WERI-Rb-1 (cell line): ENCODE measurements around the gene SARS1.

Experiments
- DNase-seq: peaks from one replicate; pipeline ENCODE4 v3.0.0-alpha.2; 2020
- H3K27ac ChIP-seq: fragments of 250-450 bp; sonication (Bioruptor Pico); 2 replicates; pipeline ENCODE4 v1.5.1; 2020; ENCODE audit warnings: mild to moderate bottlenecking, moderate library complexity
- H3K27me3 ChIP-seq: fragments of 250-450 bp; sonication (Bioruptor Pico); 2 replicates; pipeline ENCODE4 v1.5.1; 2021; ENCODE audit warnings: mild to moderate bottlenecking, low read depth, moderate library complexity; ENCODE audit not compliant: insufficient read depth, severe bottlenecking
- H3K36me3 ChIP-seq: fragments of 250-450 bp; sonication (Bioruptor Pico); 2 replicates; pipeline ENCODE4 v1.5.1; 2020; ENCODE audit warnings: mild to moderate bottlenecking, moderate library complexity
- H3K4me3 ChIP-seq: 2 replicates; pipeline ENCODE4 v1.5.1; 2011; ENCODE audit warnings: low read depth, mild to moderate bottlenecking, control low read depth, low read length
- H3K9me3 ChIP-seq: fragments of 250-450 bp; sonication (Bioruptor Pico); 2 replicates; pipeline ENCODE4 v1.5.1; 2021; ENCODE audit warnings: mild to moderate bottlenecking, moderate library complexity; ENCODE audit not compliant: severe bottlenecking
- CTCF ChIP-seq: IDR thresholded peaks from 2 replicates; pipeline ENCODE4 v1.5.1; 2011; ENCODE audit warnings: low read depth, mild to moderate bottlenecking, control low read depth, inconsistent platforms, low read length

Gene SARS1

GRCh38 chr1:109181085-109181806, 32.5 kb upstream of the SARS1 start:
- Histone ChIP-seq H3K27me3 (no peaks in the 10 kb centered on the region), H3K27ac (peak overlapping the region; percentile 35), H3K9me3 (peaks cover 5% of the 10 kb centered on the region), H3K4me3 (no peak overlapping the region), H3K36me3 (no peaks in the 10 kb centered on the region)
- DNase-seq = no peak
- TF ChIP-seq CTCF = no peak

GRCh38 chr1:109181807-109182163, 31.9 kb upstream of the SARS1 start:
- TF ChIP-seq CTCF = no peak
- Histone ChIP-seq H3K4me3 (no peak overlapping the region), H3K36me3 (no peaks in the 10 kb centered on the region), H3K9me3 (peaks cover 5% of the 10 kb centered on the region), H3K27me3 (no peaks in the 10 kb centered on the region), H3K27ac (peak overlapping the region; percentile 35)
- peak; percentile 49 for DNase-seq

DNA sequence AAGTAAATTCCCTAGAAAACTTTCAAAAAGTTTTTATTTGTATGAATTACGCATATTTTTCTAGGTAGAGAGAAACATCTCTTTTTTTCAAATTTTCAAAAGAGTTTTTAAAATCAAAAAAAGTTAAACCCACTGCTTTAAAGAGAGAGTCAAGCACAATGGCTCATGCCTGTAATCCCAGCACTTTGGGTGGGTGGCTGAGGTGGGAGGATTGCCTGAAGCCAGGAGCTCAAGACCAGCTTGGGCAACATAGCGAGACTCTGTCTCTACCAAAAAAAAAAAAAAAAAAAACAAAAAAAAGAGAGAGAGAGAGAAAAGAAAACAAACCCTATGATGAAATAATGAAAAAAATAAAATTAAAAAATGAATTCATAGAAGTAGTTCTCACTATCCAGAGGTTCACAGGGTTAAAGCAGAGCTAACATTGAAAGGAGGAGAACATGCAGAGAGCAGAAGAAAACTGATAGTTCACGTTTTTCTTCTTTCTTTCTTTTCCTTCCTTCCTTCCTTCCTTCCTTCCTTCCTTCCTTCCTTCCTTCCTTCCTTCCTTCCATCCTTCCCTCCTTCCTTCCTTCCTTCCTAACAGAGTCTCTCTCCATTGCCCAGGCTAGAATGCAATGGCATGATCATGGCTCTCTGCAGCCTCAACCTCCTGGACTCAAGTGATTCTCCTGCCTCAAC, 30.5 kb upstream of the SARS1 start:
- no peak for TF ChIP-seq CTCF
- Histone ChIP-seq H3K4me3 (no peak overlapping the region), H3K27me3 (no peaks in the 10 kb centered on the region), H3K27ac (no peak overlapping the region), H3K9me3 (peaks cover 2% of the 10 kb centered on the region), H3K36me3 (no peaks in the 10 kb centered on the region)
- DNase-seq = no peak

DNA sequence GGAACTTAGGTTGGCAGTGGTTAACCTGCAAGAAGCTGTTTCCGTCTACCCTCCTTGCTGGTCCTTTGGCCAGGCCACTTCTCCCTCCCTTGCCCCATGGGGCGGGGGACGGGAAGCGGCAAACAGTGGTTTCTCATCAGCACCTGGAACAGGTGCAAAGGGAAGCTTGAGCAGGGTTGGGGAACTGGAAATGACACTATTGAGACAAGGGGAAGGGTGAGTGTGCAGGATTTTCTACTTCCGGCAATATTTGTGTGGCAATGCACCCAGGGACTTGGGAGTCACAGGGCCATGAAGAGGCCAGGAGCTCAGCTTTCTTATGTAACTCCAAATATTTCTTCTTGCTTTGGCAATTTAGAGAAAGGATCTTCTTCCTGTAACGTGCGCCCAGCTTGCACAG, 29.0 kb upstream of the SARS1 start:
- Histone ChIP-seq H3K4me3 (no peak overlapping the region), H3K9me3 (no peaks in the 10 kb centered on the region), H3K27me3 (no peaks in the 10 kb centered on the region), H3K27ac (no peak overlapping the region), H3K36me3 (no peaks in the 10 kb centered on the region)
- TF ChIP-seq CTCF = no peak
- no peak for DNase-seq

DNA sequence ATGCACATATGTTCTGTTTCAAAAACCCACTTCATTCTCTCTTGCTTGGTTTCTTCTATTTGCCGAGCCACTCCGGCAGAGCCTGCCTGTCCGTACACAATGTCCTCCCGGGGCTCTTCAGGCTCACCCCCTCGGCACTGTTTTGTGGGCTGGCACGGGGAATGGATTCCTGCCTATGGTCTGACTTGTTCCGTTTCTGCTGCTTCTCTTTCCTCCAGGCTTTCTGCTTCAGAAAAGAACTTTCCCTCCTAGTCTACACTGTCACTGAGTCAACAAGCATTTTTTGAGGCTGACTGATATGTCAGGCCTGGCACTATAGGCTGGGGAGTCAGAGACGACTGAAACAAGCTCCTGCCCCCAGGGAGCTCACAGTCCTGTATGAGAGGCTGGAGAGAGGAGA, 28.4 kb upstream of the SARS1 start:
- no peak for TF ChIP-seq CTCF
- no peak overlapping the region for H3K4me3 ChIP-seq
- no peaks in the 10 kb centered on the region for H3K9me3 ChIP-seq
- no peaks in the 10 kb centered on the region for H3K27me3 ChIP-seq
- no peak for DNase-seq
- H3K27ac ChIP-seq = no peak overlapping the region
- H3K36me3 ChIP-seq = no peaks in the 10 kb centered on the region
